ENCODE measurements around the gene ERAP2.

The ERAP2 gene

DNA sequence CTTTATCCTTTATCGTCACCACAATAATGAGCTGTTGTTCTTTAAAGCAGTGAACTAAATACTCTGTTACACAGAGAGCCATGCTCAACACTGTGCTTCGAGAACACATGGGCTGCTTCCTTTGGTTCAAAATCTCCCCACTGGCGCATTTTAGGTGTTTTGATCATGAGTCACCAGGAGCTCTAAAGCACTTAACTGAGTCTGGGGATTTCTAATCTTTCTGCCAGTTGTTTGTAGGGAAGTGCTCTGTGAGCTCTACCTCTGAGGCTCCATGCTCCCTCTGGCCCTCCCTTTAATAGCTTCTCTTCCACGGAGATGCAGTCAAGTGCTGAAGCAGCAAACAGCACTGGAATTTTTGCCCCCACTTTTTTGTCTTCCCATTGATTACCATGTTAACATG lies 17.0 kb downstream of the ERAP2 start:
- TF ChIP-seq, protein P1, sequence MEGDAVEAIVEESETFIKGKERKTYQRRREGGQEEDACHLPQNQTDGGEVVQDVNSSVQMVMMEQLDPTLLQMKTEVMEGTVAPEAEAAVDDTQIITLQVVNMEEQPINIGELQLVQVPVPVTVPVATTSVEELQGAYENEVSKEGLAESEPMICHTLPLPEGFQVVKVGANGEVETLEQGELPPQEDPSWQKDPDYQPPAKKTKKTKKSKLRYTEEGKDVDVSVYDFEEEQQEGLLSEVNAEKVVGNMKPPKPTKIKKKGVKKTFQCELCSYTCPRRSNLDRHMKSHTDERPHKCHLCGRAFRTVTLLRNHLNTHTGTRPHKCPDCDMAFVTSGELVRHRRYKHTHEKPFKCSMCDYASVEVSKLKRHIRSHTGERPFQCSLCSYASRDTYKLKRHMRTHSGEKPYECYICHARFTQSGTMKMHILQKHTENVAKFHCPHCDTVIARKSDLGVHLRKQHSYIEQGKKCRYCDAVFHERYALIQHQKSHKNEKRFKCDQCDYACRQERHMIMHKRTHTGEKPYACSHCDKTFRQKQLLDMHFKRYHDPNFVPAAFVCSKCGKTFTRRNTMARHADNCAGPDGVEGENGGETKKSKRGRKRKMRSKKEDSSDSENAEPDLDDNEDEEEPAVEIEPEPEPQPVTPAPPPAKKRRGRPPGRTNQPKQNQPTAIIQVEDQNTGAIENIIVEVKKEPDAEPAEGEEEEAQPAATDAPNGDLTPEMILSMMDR (IDR thresholded peaks at IDR 0.05; ENCODE audit: low read depth, low read length, missing control alignments): no peak
- in situ Hi-C loops (cut with HindIII; ENCODE audit: low pct_ligation_motif_present, low sequenced_read_pairs): no loop called here
- no peaks in the 10 kb centered on the region for H3K27me3 ChIP-seq (replicated peaks)
- H3K4me3 ChIP-seq (ENCODE audit: low read depth, low read length): no peak overlapping the region
- peaks cover 19% of the 10 kb centered on the region for H3K36me3 ChIP-seq (replicated peaks)
- H3K27ac ChIP-seq: no peak overlapping the region
- DNase-seq: peak; percentile 88

DNA sequence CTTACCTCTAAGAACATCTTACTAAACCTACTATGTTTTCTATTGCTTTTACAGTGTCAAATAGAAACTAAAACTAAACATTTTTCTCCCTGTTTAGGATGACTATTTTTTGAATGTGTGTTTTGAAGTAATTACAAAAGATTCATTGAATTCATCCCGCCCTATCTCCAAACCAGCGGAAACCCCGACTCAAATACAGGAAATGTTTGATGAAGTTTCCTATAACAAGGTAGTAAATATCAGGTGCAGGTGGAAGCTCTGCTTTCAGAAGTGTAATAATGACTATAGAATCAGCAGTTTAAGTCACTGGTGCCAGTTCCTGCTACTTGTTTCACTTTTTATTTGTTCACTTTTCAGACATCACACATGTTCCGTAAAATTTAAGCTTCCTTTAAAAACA lies 20.0 kb downstream of the ERAP2 start:
- in situ Hi-C loops (cut with HindIII; ENCODE audit: low pct_ligation_motif_present, low sequenced_read_pairs): no loop called here
- no peaks in the 10 kb centered on the region for H3K27me3 ChIP-seq (replicated peaks)
- no peak overlapping the region for H3K27ac ChIP-seq
- no peak overlapping the region for H3K4me3 ChIP-seq (ENCODE audit: low read depth, low read length)
- peaks cover 22% of the 10 kb centered on the region for H3K36me3 ChIP-seq (replicated peaks)
- TF ChIP-seq, protein P1 (IDR thresholded peaks at IDR 0.05; ENCODE audit: low read depth, low read length, missing control alignments): no peak
- DNase-seq: no peak

DNA sequence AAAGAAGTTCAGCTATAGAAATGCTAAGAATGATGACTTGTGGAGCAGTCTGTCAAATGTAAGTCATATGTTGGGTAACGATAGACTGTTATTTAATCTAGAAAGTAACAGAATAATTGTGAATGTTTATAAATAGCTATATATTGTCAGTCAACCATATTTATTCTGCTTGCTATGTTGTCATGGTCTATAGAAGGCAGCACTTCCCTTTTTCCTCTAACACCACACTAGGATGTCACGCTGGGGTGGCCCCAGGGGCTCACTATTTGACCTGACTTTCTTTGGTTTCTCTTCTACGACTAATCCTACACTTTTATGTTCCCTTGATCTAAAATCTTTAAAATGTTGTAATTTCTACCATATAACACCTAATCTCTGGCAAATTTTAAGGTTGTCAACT lies 20.5 kb downstream of the ERAP2 start:
- TF ChIP-seq, protein P1 (IDR thresholded peaks at IDR 0.05; ENCODE audit: low read depth, low read length, missing control alignments): no peak
- no peaks in the 10 kb centered on the region for H3K27me3 ChIP-seq (replicated peaks)
- H3K36me3 ChIP-seq (replicated peaks): peaks cover 22% of the 10 kb centered on the region
- DNase-seq: no peak
- no peak overlapping the region for H3K27ac ChIP-seq
- in situ Hi-C loops (cut with HindIII; ENCODE audit: low pct_ligation_motif_present, low sequenced_read_pairs): no loop called here
- no peak overlapping the region for H3K4me3 ChIP-seq (ENCODE audit: low read depth, low read length)

DNA sequence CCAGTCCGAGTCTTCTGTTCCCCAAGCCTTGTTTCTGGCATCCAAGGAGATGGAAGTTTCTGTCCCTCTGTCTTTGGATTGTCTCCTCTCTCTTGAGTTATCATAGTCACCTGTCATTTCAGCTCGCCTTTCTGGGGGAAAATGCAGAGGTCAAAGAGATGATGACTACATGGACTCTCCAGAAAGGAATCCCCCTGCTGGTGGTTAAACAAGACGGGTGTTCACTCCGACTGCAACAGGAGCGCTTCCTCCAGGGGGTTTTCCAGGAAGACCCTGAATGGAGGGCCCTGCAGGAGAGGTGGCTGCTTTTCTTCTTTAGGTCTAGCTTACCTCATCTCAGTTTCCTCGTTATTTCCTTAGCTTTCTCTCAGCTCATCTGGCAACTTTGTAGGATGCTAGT lies 25.1 kb downstream of the ERAP2 start:
- H3K36me3 ChIP-seq (replicated peaks): peaks cover 8% of the 10 kb centered on the region
- no peak overlapping the region for H3K27ac ChIP-seq
- no peak for DNase-seq
- TF ChIP-seq, protein P1 (IDR thresholded peaks at IDR 0.05; ENCODE audit: low read depth, low read length, missing control alignments): peak; percentile 24
- H3K27me3 ChIP-seq (replicated peaks): no peaks in the 10 kb centered on the region
- no peak overlapping the region for H3K4me3 ChIP-seq (ENCODE audit: low read depth, low read length)
- in situ Hi-C loops (cut with HindIII; ENCODE audit: low pct_ligation_motif_present, low sequenced_read_pairs): no loop called here

DNA sequence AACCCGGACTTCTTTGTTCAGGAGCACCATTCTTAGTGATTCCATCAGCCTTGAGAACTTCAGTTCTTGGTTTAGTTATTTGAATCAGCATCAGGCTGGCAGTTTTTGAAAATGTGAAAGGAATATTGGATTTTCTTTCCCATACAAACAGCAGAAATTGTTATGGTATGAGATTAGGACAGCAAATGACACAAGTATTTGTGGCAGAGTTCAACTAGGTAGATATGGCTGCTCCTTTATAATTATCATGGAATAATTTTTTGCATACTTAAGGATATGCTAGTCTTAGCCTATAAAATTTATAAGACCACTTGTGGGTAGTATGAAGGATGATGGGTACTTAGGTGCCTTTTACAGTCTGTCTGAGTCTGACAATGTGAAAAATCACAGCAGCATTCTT lies 25.5 kb downstream of the ERAP2 start:
- TF ChIP-seq, protein P1 (IDR thresholded peaks at IDR 0.05; ENCODE audit: low read depth, low read length, missing control alignments): no peak
- Histone ChIP-seq H3K4me3 (ENCODE audit: low read depth, low read length) (no peak overlapping the region), H3K36me3 (replicated peaks) (peaks cover 8% of the 10 kb centered on the region), H3K27me3 (replicated peaks) (no peaks in the 10 kb centered on the region), H3K27ac (no peak overlapping the region)
- in situ Hi-C loops (cut with HindIII; ENCODE audit: low pct_ligation_motif_present, low sequenced_read_pairs): no loop called here
- no peak for DNase-seq

DNA sequence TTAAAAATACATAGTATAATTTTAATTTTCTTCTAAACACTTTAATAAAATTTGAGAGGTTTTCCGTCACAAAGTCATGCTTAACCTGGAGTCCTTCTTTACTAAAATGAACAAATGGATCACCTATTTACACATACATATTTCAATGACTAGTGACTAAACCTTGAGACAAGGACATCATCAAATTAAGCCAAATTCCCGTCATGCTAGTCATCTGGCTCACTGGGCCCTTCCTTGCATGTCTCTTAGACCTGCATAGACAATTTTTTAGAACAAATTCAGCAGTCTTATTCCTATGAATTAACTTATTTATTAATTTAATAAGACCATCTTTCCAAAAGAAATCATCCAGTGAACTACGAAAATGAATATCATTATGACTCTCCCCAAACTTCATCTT lies 26.6 kb downstream of the ERAP2 start:
- in situ Hi-C loops (cut with HindIII; ENCODE audit: low pct_ligation_motif_present, low sequenced_read_pairs): no loop called here
- Histone ChIP-seq H3K27me3 (replicated peaks) (no peaks in the 10 kb centered on the region), H3K27ac (no peak overlapping the region), H3K36me3 (replicated peaks) (peaks cover 8% of the 10 kb centered on the region), H3K4me3 (ENCODE audit: low read depth, low read length) (no peak overlapping the region)
- TF ChIP-seq, protein P1 (IDR thresholded peaks at IDR 0.05; ENCODE audit: low read depth, low read length, missing control alignments): no peak
- DNase-seq: no peak
